SJCRH30 (cell line): ENCODE data around the gene ZFP64. TPM values are rescaled to one million over a fixed set of nuclear protein-coding genes. Genes with fewer than 3 reads are reported as not detected.

Experiments used
- DNase-seq, 2 experiments: peaks; one replicate each; pipeline ENCODE4 v3.0.0-alpha.2; 2015 to 2020
- H3K27ac ChIP-seq: fragments of 250-450 bp; sonication (Bioruptor Pico); 2 replicates; pipeline ENCODE4 v1.5.1; 2020; ENCODE audit warnings: mild to moderate bottlenecking, moderate library complexity
- H3K27me3 ChIP-seq: fragments of 250-450 bp; sonication (Bioruptor Pico); 2 replicates; pipeline ENCODE4 v1.5.1; 2020; ENCODE audit warnings: mild to moderate bottlenecking, moderate library complexity
- H3K36me3 ChIP-seq: fragments of 250-450 bp; sonication (Bioruptor Pico); 2 replicates; pipeline ENCODE4 v1.5.1; 2020; ENCODE audit warnings: mild to moderate bottlenecking, moderate library complexity
- H3K4me1 ChIP-seq: fragments of 250-450 bp; sonication (Bioruptor Pico); 2 replicates; pipeline ENCODE4 v1.5.1; 2020; ENCODE audit warnings: mild to moderate bottlenecking, moderate library complexity
- H3K4me3 ChIP-seq: fragments of 250-450 bp; sonication (Bioruptor Pico); 2 replicates; pipeline ENCODE4 v1.5.1; 2020; ENCODE audit warnings: mild to moderate bottlenecking, moderate library complexity
- H3K9me3 ChIP-seq: fragments of 250-450 bp; sonication (Bioruptor Pico); replicated peaks from 2 replicates; pipeline ENCODE4 v1.5.1; 2020; ENCODE audit warnings: mild to moderate bottlenecking, moderate library complexity
- total RNA-seq: library from RNA; depleted of rRNA; stranded (reverse); fragments of >200 nt; shearing (Covaris generic); gene quantifications from 2 replicates; pipeline ENCODE4 v1.2.3, GENCODE V29; 2014

The ZFP64 gene
- total RNA-seq, 1 experiment from 2014 or later = 9.5 TPM

DNA sequence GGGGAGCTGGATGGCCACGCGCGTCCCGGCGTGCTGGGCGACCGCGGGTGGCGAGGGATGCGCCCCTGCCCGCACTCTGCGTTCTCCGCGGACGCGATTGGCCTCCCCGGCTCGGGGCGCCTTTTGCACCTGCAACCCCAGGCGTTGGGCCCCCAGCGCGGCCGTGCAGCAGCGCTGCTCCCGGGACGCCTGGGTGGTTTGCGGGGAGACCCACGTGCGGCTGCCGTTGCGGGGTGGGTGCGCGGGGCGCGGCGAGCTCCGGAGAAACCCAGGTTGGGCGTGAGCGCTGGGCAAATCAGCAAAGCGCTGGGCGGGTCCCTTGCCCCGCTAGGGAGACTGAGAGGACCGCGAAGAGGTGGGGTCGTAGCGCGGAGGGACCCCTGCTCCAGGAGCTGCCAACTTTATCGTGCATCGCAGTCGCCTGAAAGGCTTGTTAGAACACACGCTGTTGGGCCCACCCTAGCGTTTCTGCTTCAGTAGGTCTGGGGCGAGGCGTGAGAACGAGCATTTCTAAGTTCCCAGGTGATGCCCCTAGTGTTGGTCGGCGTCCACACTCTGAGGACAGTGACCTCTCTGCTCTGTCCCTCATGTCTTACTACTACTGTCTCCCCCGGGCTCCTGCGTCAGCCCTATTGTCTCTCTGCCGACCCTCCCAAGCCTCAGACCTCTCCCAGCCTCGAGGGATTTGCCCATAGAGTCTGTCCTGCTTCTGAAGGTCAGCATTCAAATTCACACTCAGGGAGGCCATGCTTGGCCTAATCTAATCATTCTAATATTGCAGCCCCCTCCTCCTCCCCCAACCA is 538 bp upstream of the ZFP64 start:
- H3K27ac ChIP-seq = no peak overlapping the region; the same call in 1 of the 2 replicates
- no peaks in the 10 kb centered on the region for H3K36me3 ChIP-seq
- peak overlapping the region; percentile 87 for H3K4me3 ChIP-seq
- peak; percentile 22 to 56 for DNase-seq
- H3K27me3 ChIP-seq = no peaks in the 10 kb centered on the region
- H3K9me3 ChIP-seq = no peaks in the 10 kb centered on the region
- 0 out of 2 replicates have a peak, but pooled peaks cover 2% of the 10 kb centered on the region for H3K4me1 ChIP-seq

DNA sequence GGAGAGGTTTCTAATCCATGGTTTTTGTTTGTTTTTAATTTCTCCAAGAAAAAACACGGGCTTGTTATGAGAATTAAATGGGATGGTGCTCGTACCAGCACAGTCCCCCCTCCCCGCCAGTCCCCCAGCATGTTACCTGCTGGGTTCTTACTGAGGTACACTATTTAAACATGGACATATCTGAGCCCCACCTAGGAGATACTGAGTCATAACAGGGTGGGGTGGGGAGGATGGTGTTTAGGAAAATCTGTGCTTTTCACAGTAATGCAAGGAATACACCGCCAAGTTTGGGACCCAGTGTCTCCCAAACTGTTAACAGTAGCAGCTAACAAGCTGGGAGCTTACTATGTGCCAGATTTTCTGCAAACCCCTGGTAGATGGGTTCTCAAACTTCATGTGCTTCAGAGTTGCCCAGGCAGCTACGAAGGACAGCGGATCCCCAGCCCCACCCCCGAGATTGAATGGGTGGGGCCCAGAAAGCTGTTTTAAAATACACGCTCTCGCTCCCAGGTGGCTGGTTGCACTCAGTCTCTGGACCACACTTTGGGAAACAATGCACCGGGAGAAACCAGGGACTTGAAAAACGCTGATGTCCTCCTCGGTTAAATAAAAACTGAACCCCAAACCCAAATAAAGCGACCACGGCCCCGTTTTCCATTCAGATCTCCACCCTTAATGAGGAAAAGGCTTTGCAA is 995 bp downstream of the ZFP64 start:
- Histone ChIP-seq H3K27ac (peak overlapping the region; percentile 49; the same call in 1 of the 2 replicates), H3K4me1 (0 out of 2 replicates have a peak, but pooled peaks cover 2% of the 10 kb centered on the region), H3K36me3 (no peaks in the 10 kb centered on the region), H3K9me3 (no peaks in the 10 kb centered on the region), H3K27me3 (no peaks in the 10 kb centered on the region), H3K4me3 (peak overlapping the region; percentile 87)
- peak; percentile 33 to 62 for DNase-seq

DNA sequence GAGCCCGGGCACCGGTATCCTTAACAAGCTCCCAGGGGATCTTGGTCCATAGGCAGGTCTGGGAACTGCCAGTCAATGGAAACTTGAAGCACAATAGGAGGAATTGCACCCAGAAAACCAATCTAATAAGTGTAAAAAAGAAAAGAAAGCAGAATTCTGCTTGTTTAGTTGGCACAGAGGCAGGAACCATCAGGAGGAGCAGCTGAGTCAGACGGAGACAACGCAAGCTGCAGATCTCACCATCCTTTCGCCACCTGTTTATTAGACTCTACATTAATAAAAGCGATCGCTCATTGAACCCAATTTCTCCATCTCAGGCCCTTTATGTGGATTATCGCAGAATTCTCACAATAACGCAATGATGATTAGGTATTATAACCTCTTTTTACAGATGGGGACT is 9.8 kb downstream of the ZFP64 start:
- H3K4me1 ChIP-seq = no peaks in the 10 kb centered on the region
- H3K4me3 ChIP-seq = no peak overlapping the region
- H3K9me3 ChIP-seq = no peaks in the 10 kb centered on the region
- H3K36me3 ChIP-seq = peaks cover 7% of the 10 kb centered on the region; the same call in 1 of the 2 replicates
- H3K27ac ChIP-seq = no peak overlapping the region
- H3K27me3 ChIP-seq = no peaks in the 10 kb centered on the region
- no peak for DNase-seq

- no peak for DNase-seq
- H3K36me3 ChIP-seq = peaks cover 7% of the 10 kb centered on the region; the same call in 1 of the 2 replicates
- H3K4me3 ChIP-seq = no peak overlapping the region
- H3K4me1 ChIP-seq = no peaks in the 10 kb centered on the region
- H3K9me3 ChIP-seq = no peaks in the 10 kb centered on the region
- H3K27ac ChIP-seq = no peak overlapping the region
- H3K27me3 ChIP-seq = no peaks in the 10 kb centered on the region
Measured at GRCh38 chr20:52180180-52180840, 11.3 kb downstream of the ZFP64 start.

DNA sequence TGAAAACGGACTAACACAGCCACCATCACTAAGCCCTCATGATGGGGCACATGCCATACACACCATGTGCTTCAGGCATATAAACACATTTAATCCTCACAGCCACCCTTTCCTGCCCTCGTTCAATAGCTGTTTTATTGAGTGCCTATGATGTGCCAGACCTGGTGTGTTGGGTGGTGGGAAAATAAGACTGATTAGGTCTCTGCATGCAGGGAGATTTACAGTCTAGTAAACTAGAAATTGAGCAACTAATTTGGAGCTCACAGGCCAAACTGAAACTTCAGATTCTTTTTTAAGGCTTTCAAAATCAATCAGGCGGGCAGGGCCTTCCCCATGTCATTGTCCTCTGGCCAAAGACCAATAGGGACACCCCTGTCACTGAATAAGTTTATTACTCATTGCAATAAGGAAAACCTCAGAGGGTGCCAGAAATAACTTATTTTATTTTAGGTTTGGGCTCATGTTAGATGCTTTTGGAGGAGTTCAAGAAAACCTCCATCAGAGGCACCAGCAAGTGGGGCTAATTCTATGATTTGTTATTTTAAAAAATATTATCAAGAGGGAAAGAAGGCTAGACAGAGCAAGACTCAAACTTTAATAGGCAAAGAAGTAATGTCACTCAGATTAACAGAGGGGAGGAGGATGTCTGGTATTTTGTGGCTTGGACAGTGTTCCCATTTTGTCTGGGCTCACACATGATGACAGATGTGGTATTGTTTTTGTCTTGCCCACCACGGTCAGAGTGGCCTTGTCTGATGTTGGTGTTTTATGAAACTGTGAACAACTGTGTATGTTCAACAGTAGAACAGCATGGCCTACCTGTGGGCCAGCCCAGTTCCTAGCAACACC is 12.0 kb downstream of the ZFP64 start:
- DNase-seq = no peak
- Histone ChIP-seq H3K36me3 (peaks cover 5% of the 10 kb centered on the region; the same call in 1 of the 2 replicates), H3K4me1 (no peaks in the 10 kb centered on the region), H3K27me3 (no peaks in the 10 kb centered on the region), H3K4me3 (no peak overlapping the region), H3K9me3 (no peaks in the 10 kb centered on the region), H3K27ac (no peak overlapping the region)

DNA sequence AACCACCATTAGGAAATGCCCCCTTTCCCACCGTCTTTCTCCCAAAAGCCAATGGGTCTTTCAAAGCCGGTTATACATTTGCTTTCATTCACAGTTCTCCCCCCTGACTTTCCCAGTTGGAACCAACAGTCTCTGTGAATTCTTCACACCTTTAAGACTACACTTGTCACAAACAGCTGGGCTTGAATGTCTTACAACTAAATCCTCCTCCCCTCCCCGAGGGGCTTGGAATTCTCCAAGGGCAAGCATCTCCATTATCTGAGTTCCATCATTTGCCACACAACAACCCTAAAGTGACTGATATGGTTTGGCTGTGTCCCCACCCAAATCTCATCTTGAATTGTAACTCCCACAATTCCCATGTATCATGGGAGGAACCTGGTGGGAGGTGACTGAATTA is 12.9 kb downstream of the ZFP64 start:
- H3K4me3 ChIP-seq = no peak overlapping the region
- no peaks in the 10 kb centered on the region for H3K4me1 ChIP-seq
- no peak overlapping the region for H3K27ac ChIP-seq
- DNase-seq = no peak
- H3K9me3 ChIP-seq = no peaks in the 10 kb centered on the region
- no peaks in the 10 kb centered on the region for H3K27me3 ChIP-seq
- peaks cover 4% of the 10 kb centered on the region; the same call in 1 of the 2 replicates for H3K36me3 ChIP-seq

- Histone ChIP-seq H3K4me1 (no peaks in the 10 kb centered on the region), H3K27me3 (no peaks in the 10 kb centered on the region)
- no peak for DNase-seq
Measured at GRCh38 chr20:52175840-52176239, 15.7 kb downstream of the ZFP64 start.

DNA sequence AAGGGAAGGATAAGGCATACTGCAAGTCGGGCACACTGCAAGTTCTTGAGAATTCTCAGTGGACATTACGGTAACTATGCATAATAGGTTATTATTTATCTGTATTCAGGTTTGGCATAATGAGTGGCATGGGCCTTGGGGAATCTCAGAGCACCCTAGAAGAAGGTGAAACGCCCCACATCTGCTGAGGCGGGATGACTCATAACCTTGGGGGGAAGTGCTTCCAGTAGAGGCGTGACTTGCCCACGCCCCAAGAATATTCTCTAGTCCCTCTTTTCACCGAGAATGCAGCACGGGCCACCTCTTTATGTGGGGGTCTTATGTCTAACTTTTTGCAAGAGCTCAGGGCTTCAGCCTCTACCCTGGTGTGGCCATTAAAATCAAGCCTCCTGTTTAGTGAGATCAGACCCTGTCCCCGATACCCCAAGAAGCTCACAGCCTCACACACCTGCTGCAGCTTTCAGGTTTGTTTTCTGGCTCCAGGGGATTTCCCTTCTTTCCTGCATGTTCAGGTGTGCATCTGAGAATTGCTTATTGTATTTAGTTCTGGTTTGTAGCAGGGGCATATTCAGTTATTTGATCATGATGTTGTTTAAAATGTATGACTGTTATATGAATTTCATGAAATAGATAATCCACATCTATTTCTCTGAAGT is 19.1 kb downstream of the ZFP64 start:
- H3K27ac ChIP-seq = no peak overlapping the region
- DNase-seq = no peak
- H3K4me3 ChIP-seq = no peak overlapping the region

More at GRCh38 chr20:52175840-52176239, 15.7 kb downstream of the ZFP64 start:
- Histone ChIP-seq H3K36me3 (0 out of 2 replicates have a peak, but pooled peaks cover 2% of the 10 kb centered on the region), H3K4me3 (no peak overlapping the region), H3K9me3 (no peaks in the 10 kb centered on the region), H3K27ac (no peak overlapping the region)

DNA sequence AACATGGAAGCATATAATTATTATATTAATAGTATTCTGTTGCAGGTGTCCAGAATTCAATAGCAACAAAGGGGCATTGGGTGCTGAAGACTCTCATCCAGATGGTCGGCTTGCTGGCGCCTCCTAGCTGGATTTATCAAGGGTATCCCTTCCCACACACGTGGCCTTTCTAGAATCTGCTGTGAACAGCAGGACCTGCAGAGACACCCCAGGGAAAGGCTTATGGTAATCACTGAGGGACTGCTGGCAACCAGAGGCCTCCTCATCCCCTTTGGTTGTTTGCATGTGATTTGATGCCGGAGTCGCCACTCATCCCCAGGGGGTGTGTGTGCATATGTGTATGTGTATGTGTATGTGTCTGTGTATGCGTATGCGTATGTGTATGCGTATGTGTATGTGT is 20.6 kb downstream of the ZFP64 start:
- Histone ChIP-seq H3K9me3 (no peaks in the 10 kb centered on the region), H3K27me3 (no peaks in the 10 kb centered on the region), H3K27ac (no peak overlapping the region), H3K4me3 (no peak overlapping the region), H3K4me1 (no peaks in the 10 kb centered on the region), H3K36me3 (no peaks in the 10 kb centered on the region)
- DNase-seq = no peak

More for the DNA sequence above, 19.1 kb downstream of the ZFP64 start:
- no peaks in the 10 kb centered on the region for H3K27me3 ChIP-seq
- no peaks in the 10 kb centered on the region for H3K4me1 ChIP-seq
- no peaks in the 10 kb centered on the region for H3K36me3 ChIP-seq
- H3K9me3 ChIP-seq = no peaks in the 10 kb centered on the region

- H3K9me3 ChIP-seq = no peaks in the 10 kb centered on the region
- H3K4me1 ChIP-seq = no peaks in the 10 kb centered on the region
- H3K27me3 ChIP-seq = no peaks in the 10 kb centered on the region
- H3K4me3 ChIP-seq = no peak overlapping the region
- no peak for DNase-seq
- no peak overlapping the region for H3K27ac ChIP-seq
- peaks cover 3% of the 10 kb centered on the region; the same call in 1 of the 2 replicates for H3K36me3 ChIP-seq
Measured at GRCh38 chr20:52168116-52168515, 23.5 kb downstream of the ZFP64 start.

GRCh38 chr20:52167232-52167840 is 24.2 kb downstream of the ZFP64 start:
- Histone ChIP-seq H3K9me3 (no peaks in the 10 kb centered on the region), H3K4me3 (no peak overlapping the region), H3K27me3 (no peaks in the 10 kb centered on the region), H3K27ac (no peak overlapping the region), H3K4me1 (no peaks in the 10 kb centered on the region), H3K36me3 (peaks cover 3% of the 10 kb centered on the region; the same call in 1 of the 2 replicates)
- no peak for DNase-seq

DNA sequence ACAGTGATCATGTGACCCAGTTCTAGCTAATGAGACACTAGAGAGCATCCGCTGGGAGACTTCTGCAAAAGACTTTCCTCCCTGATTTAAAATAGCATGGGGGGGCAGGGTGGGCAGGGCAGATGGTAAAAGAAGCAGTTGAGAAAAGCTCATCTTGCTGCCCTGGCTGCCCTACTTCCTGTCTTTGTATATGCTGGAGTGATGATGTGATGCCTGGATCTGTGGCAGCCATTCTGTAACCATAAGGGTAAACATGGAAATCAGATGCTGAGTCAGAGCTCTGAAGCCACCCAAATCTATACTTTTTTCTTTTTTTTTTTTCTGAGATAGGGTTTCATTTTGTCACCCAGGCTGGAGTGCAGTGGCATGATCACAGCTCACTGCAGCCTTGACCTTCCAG is 25.4 kb downstream of the ZFP64 start:
- no peak for DNase-seq
- Histone ChIP-seq H3K9me3 (no peaks in the 10 kb centered on the region), H3K4me3 (no peak overlapping the region), H3K27ac (no peak overlapping the region), H3K4me1 (no peaks in the 10 kb centered on the region), H3K36me3 (peaks cover 3% of the 10 kb centered on the region; the same call in 1 of the 2 replicates), H3K27me3 (no peaks in the 10 kb centered on the region)

DNA sequence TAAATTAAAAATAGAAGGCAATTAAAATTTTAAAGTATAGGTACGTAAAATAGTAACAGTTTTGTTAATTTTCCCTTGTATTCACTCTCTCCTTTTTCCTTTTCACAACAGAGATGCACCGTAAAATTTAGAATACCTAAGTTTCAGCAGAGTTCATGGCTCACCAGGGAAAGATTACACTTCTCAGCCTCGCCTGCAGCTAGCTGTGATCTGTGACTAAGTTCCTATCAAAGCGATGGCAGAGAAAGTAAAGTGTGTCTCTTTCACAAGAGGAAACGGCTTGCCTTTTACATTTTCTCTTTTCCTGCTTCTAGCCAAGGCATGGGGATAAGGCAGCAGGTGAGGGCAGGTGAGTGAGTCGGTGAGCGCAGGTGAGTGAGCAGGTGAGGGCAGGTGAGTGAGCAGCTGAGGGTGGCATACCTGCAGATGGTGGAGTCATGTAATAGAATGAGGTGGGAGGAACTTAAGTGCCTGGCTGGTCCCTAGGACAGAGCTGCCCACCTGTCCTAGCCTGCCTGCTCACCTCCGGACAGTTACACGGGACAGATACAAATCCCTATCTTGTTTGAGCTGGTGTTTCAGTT is 30.9 kb downstream of the ZFP64 start:
- no peak for DNase-seq
- no peak overlapping the region for H3K4me3 ChIP-seq
- no peaks in the 10 kb centered on the region for H3K4me1 ChIP-seq
- H3K27me3 ChIP-seq = no peaks in the 10 kb centered on the region
- H3K9me3 ChIP-seq = no peaks in the 10 kb centered on the region; the same call in 1 of the 2 replicates
- H3K36me3 ChIP-seq = peaks cover 23% of the 10 kb centered on the region
- H3K27ac ChIP-seq = no peak overlapping the region
